A549 (cell line): ENCODE data around the gene SNX25.

ENCODE experiments used
- CBX8 ChIP-seq: fragments of 200-600 bp; sonication (generic); IDR thresholded peaks from 2 replicates; pipeline ENCODE4 v1.6.1; 2016
- CTCF ChIP-seq: fragments of >200 bp; sonication (Bioruptor Twin); formaldehyde crosslinking; IDR thresholded peaks from 3 replicates; pipeline ENCODE4 v1.5.1; 2016
- E2F6 ChIP-seq: IDR thresholded peaks from 2 replicates; pipeline ENCODE4 v1.6.1; 2012; ENCODE audit warnings: low read depth, borderline replicate concordance
- MAZ ChIP-seq: fragments of 150-350 bp; IDR thresholded peaks from 2 replicates; pipeline ENCODE4 v1.6.1; 2014; ENCODE audit warnings: antibody characterized with exemption, low read depth, low read length, borderline replicate concordance
- PHF8 ChIP-seq: fragments of 200-600 bp; sonication (generic); IDR thresholded peaks from 2 replicates; pipeline ENCODE4 v1.6.1; 2016; ENCODE audit warnings: low read depth, mild to moderate bottlenecking, antibody characterized with exemption, moderate library complexity, borderline replicate concordance
- POLR2A ChIP-seq: IDR thresholded peaks from 2 replicates; pipeline ENCODE4 v1.6.1; 2012; ENCODE audit warnings: mild to moderate bottlenecking, low read length
- TFCP2L1 ChIP-seq: fragments of 250-450 bp; sonication (Bioruptor Pico); IDR thresholded peaks from 2 replicates; pipeline ENCODE4 v1.5.0; 2021; ENCODE audit warnings: mild to moderate bottlenecking

GRCh38 chr4:185179488-185179887 lies 29.9 kb upstream of the SNX25 start:
- TF ChIP-seq CTCF (no peak), POLR2A (no peak), E2F6 (no peak), CBX8 (no peak), PHF8 (no peak), TFCP2L1 (no peak), MAZ (no peak)
